Measurements from ENCODE around the gene FNDC3A.

- TF ChIP-seq CTCF (IDR thresholded peaks at IDR 0.05) (no peak), EP300 (IDR thresholded peaks at IDR 0.05) (no peak), POLR2A (IDR thresholded peaks at IDR 0.05) (no peak)
Measured at GRCh38 chr13:48946163-48946562, 29.5 kb upstream of the FNDC3A start.

Measured in stomach (tissue), 4 donors.